AG04450 (cell line): ENCODE results near the gene STN1. TPM values are rescaled to one million over a fixed set of nuclear protein-coding genes. Genes with fewer than 3 reads are reported as not detected.

ENCODE experiments used
- CTCF ChIA-PET: fragments of 300-600, 350-600 bp; formaldehyde crosslinking; extraction: SDS; loops from one replicate; lab custom pipeline; 2022; ENCODE audit warnings: antibody characterized with exemption, inconsistent platforms; lab: Charles Lee
- POLR2A ChIA-PET: fragments of 350-600 bp; formaldehyde crosslinking; extraction: SDS; loops from one replicate; lab custom pipeline; 2021; ENCODE audit warnings: antibody characterized with exemption, inconsistent platforms; lab: Yijun Ruan, JAX
- DNase-seq: peaks from one replicate; pipeline ENCODE4 v3.0.0-alpha.2; 2011; ENCODE audit warnings: low read depth, low spot score
- H3K27ac ChIP-seq: one replicate; pipeline ENCODE4 v1.5.1; 2012; ENCODE audit warnings: low read depth, low read length, control low read depth
- H3K27me3 ChIP-seq: one replicate; pipeline ENCODE4 v1.6.0; 2012; ENCODE audit warnings: low read length; ENCODE audit not compliant: control insufficient read depth, insufficient read depth
- H3K4me3 ChIP-seq: 2 replicates; pipeline ENCODE4 v1.5.1; 2011; ENCODE audit warnings: mild to moderate bottlenecking, low read depth, low read length, control low read depth
- H3K9me3 ChIP-seq: 2 replicates; pipeline ENCODE4 v1.5.1; 2012; ENCODE audit warnings: low read length; ENCODE audit not compliant: control insufficient read depth, insufficient read depth
- CTCF ChIP-seq: IDR thresholded peaks from 2 replicates; pipeline ENCODE4 v1.5.1; 2011; ENCODE audit warnings: low read depth, low read length, control low read depth, inconsistent platforms
- polyA plus RNA-seq: library from polyadenylated mRNA; depleted of rRNA; stranded (reverse); fragments of >200 nt; gene quantifications from 2 replicates; pipeline ENCODE4 v1.2.3, GENCODE V29; 2011

The STN1 gene
- polyA plus RNA-seq, 1 experiment, result 19.0 TPM

GRCh38 chr10:103882285-103883007 is 35.5 kb downstream of the STN1 start:
- H3K4me3 ChIP-seq, result no peak overlapping the region
- POLR2A ChIA-PET, result no interaction called here
- CTCF ChIA-PET, result interaction anchor here (0.9 to 3.3 kb wide), 3 partner anchors 170 to 276 kb away, joined by 3 to 15 read pairs (median 4); no protein-coding TSS in a partner anchor
- TF ChIP-seq CTCF, result no peak
- no peak for DNase-seq
- H3K27me3 ChIP-seq, result no peaks in the 10 kb centered on the region
- H3K9me3 ChIP-seq, result no peaks in the 10 kb centered on the region
- no peak overlapping the region for H3K27ac ChIP-seq

GRCh38 chr10:103881416-103882284 is 36.3 kb downstream of the STN1 start:
- H3K27ac ChIP-seq, result no peak overlapping the region
- POLR2A ChIA-PET, result no interaction called here
- TF ChIP-seq CTCF, result no peak
- H3K4me3 ChIP-seq, result no peak overlapping the region
- no peaks in the 10 kb centered on the region for H3K9me3 ChIP-seq
- CTCF ChIA-PET, result interaction anchor here (0.8 to 3.3 kb wide), 5 partner anchors 23 to 276 kb away, joined by 3 to 15 read pairs (median 3); no protein-coding TSS in a partner anchor
- no peaks in the 10 kb centered on the region for H3K27me3 ChIP-seq
- DNase-seq, result no peak

GRCh38 chr10:103879831-103880230 is 38.2 kb downstream of the STN1 start:
- Histone ChIP-seq H3K4me3 (no peak overlapping the region), H3K9me3 (no peaks in the 10 kb centered on the region), H3K27ac (no peak overlapping the region), H3K27me3 (no peaks in the 10 kb centered on the region)
- no peak for TF ChIP-seq CTCF
- POLR2A ChIA-PET, result no interaction called here
- DNase-seq, result no peak
- CTCF ChIA-PET, result interaction anchor here (3.3 kb wide), 1 partner anchor 167 kb away, joined by 15 read pairs; no protein-coding TSS in a partner anchor

GRCh38 chr10:103879409-103879808 is 38.6 kb downstream of the STN1 start:
- H3K27me3 ChIP-seq, result no peaks in the 10 kb centered on the region
- no peak overlapping the region for H3K4me3 ChIP-seq
- CTCF ChIA-PET, result interaction anchor here (3.3 kb wide), 1 partner anchor 167 kb away, joined by 15 read pairs; no protein-coding TSS in a partner anchor
- TF ChIP-seq CTCF, result no peak
- POLR2A ChIA-PET, result no interaction called here
- no peaks in the 10 kb centered on the region for H3K9me3 ChIP-seq
- H3K27ac ChIP-seq, result no peak overlapping the region
- no peak for DNase-seq
